GM19238 (cell line): ENCODE data around the gene DLGAP1.

Experiments
- DNase-seq: peaks from one replicate; pipeline ENCODE4 v3.0.0; 2011; ENCODE audit warnings: low spot score; ENCODE audit not compliant: insufficient read length

Gene DLGAP1

GRCh38 chr18:3791238-3791637, 663.9 kb downstream of the DLGAP1 start:
- DNase-seq = no peak

- DNase-seq = no peak
Observed at GRCh38 chr18:3790703-3791102, 664.4 kb downstream of the DLGAP1 start.

- no peak for DNase-seq
Observed at GRCh38 chr18:3789525-3789924, 665.6 kb downstream of the DLGAP1 start.

- no peak for DNase-seq
Observed at GRCh38 chr18:3784949-3785348, 670.2 kb downstream of the DLGAP1 start.

GRCh38 chr18:3782901-3783300, 672.2 kb downstream of the DLGAP1 start:
- DNase-seq = no peak

GRCh38 chr18:3777719-3778118, 677.4 kb downstream of the DLGAP1 start:
- no peak for DNase-seq

GRCh38 chr18:3777122-3777521, 678.0 kb downstream of the DLGAP1 start:
- DNase-seq = no peak

GRCh38 chr18:3775996-3776395, 679.1 kb downstream of the DLGAP1 start:
- DNase-seq = no peak

- DNase-seq = no peak
Observed at GRCh38 chr18:3773303-3773702, 681.8 kb downstream of the DLGAP1 start.

GRCh38 chr18:3771121-3771971, 683.8 kb downstream of the DLGAP1 start:
- peak; percentile 60 for DNase-seq

- no peak for DNase-seq
Observed at GRCh38 chr18:3761266-3761665, 693.8 kb downstream of the DLGAP1 start.

- DNase-seq = no peak
Observed at GRCh38 chr18:3760741-3761140, 694.4 kb downstream of the DLGAP1 start.

GRCh38 chr18:3759099-3759498, 696.0 kb downstream of the DLGAP1 start:
- DNase-seq = no peak

GRCh38 chr18:3758531-3758930, 696.6 kb downstream of the DLGAP1 start:
- no peak for DNase-seq

GRCh38 chr18:3757361-3757760, 697.7 kb downstream of the DLGAP1 start:
- no peak for DNase-seq

- DNase-seq = no peak
Observed at GRCh38 chr18:3753106-3753505, 702.0 kb downstream of the DLGAP1 start.

GRCh38 chr18:3748086-3748485, 707.0 kb downstream of the DLGAP1 start:
- DNase-seq = no peak

- DNase-seq = no peak
Observed at GRCh38 chr18:3747176-3747973, 707.7 kb downstream of the DLGAP1 start.

GRCh38 chr18:3742541-3742940, 712.6 kb downstream of the DLGAP1 start:
- DNase-seq = no peak

- no peak for DNase-seq
Observed at GRCh38 chr18:3741333-3741732, 713.8 kb downstream of the DLGAP1 start.

GRCh38 chr18:3728704-3729437, 726.2 kb downstream of the DLGAP1 start:
- no peak for DNase-seq

GRCh38 chr18:3727274-3727673, 727.8 kb downstream of the DLGAP1 start:
- DNase-seq = no peak
